ENCODE results near the gene TNFRSF1B.

The TNFRSF1B gene

GRCh38 chr1:12125422-12126355, 41.1 kb upstream of the TNFRSF1B start:
- DNase-seq (ENCODE audit: low spot score) (no peak), ATAC-seq (ENCODE audit: low read depth) (no peak)
- Histone ChIP-seq H3K27me3 (ENCODE audit: insufficient read depth, poor library complexity, severe bottlenecking) (no peaks in the 10 kb centered on the region), H3K4me1 (ENCODE audit: insufficient read depth, poor library complexity, severe bottlenecking) (no peaks in the 10 kb centered on the region), H3K4me3 (ENCODE audit: severe bottlenecking) (no peak overlapping the region), H3K27ac (ENCODE audit: poor library complexity, severe bottlenecking) (no peak overlapping the region), H3K36me3 (ENCODE audit: low read depth) (no peaks in the 10 kb centered on the region), H3K9me3 (ENCODE audit: severe bottlenecking) (no peaks in the 10 kb centered on the region)
- TF ChIP-seq, protein P1, sequence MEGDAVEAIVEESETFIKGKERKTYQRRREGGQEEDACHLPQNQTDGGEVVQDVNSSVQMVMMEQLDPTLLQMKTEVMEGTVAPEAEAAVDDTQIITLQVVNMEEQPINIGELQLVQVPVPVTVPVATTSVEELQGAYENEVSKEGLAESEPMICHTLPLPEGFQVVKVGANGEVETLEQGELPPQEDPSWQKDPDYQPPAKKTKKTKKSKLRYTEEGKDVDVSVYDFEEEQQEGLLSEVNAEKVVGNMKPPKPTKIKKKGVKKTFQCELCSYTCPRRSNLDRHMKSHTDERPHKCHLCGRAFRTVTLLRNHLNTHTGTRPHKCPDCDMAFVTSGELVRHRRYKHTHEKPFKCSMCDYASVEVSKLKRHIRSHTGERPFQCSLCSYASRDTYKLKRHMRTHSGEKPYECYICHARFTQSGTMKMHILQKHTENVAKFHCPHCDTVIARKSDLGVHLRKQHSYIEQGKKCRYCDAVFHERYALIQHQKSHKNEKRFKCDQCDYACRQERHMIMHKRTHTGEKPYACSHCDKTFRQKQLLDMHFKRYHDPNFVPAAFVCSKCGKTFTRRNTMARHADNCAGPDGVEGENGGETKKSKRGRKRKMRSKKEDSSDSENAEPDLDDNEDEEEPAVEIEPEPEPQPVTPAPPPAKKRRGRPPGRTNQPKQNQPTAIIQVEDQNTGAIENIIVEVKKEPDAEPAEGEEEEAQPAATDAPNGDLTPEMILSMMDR (IDR thresholded peaks at IDR 0.05; ENCODE audit: poor library complexity, severe bottlenecking), result no peak

DNA sequence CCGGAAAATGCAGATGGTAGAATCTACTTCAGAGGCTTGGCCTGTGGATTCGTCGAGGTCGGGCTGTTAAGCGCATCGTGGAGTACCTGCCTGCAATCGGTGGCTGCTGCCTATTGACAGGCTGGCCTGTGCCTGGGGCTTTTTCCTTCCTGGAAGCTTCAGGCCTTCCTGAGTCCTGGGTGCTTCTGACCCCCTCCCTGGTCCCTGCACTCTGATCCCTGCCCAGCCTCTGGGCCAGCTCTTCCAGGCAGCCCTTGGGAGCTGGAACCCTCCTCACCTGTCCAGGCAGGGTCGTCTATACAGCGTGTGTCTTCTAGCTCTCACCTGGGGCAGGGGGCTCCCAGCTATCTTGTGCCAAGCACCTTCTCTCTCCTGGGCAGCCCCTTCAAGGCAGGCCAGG, 40.0 kb upstream of the TNFRSF1B start:
- Histone ChIP-seq H3K9me3 (ENCODE audit: severe bottlenecking) (no peaks in the 10 kb centered on the region), H3K36me3 (ENCODE audit: low read depth) (no peaks in the 10 kb centered on the region), H3K4me1 (ENCODE audit: insufficient read depth, poor library complexity, severe bottlenecking) (peaks cover 2% of the 10 kb centered on the region), H3K27ac (ENCODE audit: poor library complexity, severe bottlenecking) (no peak overlapping the region), H3K27me3 (ENCODE audit: insufficient read depth, poor library complexity, severe bottlenecking) (no peaks in the 10 kb centered on the region), H3K4me3 (ENCODE audit: severe bottlenecking) (no peak overlapping the region)
- TF ChIP-seq, protein P1 (IDR thresholded peaks at IDR 0.05; ENCODE audit: poor library complexity, severe bottlenecking), result no peak
- DNase-seq (ENCODE audit: low spot score), result no peak
- no peak; the same call in 2 of the 3 replicates for ATAC-seq (ENCODE audit: low read depth)

DNA sequence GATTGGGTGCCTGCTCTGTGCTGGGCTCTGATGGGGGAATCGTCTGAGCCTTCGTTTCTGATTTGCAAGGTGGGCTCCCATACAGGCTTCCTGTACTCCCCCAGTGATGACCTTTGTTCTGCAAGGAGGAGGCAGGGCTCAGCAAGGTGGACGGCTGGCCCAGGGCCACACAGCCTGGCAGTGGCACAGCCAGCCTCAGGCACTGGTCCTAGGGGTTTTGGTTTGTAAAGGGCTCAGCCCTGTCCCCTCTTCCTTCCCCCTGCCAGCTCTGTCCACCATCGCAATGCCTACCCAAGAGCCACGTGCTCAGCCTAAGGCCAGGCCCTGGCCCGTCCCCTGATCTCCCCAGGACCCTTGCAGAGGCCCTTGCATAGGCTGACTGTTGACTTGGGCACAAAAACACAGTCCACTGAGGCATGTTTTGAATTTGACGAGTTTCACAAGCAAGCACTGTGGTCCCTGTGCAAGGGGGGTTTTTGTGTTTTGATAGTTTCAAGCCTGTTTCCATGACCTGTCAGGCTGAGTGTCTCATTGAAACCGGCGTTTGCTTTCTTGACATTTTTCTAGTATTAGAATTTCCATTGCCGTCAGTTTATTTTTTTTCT, 39.5 kb upstream of the TNFRSF1B start:
- H3K36me3 ChIP-seq (ENCODE audit: low read depth), result no peaks in the 10 kb centered on the region
- no peak overlapping the region for H3K27ac ChIP-seq (ENCODE audit: poor library complexity, severe bottlenecking)
- ATAC-seq (ENCODE audit: low read depth) (no peak), DNase-seq (ENCODE audit: low spot score) (no peak)
- H3K27me3 ChIP-seq (ENCODE audit: insufficient read depth, poor library complexity, severe bottlenecking), result no peaks in the 10 kb centered on the region
- TF ChIP-seq, protein P1 (IDR thresholded peaks at IDR 0.05; ENCODE audit: poor library complexity, severe bottlenecking), result no peak
- H3K4me1 ChIP-seq (ENCODE audit: insufficient read depth, poor library complexity, severe bottlenecking), result peaks cover 5% of the 10 kb centered on the region
- no peaks in the 10 kb centered on the region for H3K9me3 ChIP-seq (ENCODE audit: severe bottlenecking)
- H3K4me3 ChIP-seq (ENCODE audit: severe bottlenecking), result no peak overlapping the region

DNA sequence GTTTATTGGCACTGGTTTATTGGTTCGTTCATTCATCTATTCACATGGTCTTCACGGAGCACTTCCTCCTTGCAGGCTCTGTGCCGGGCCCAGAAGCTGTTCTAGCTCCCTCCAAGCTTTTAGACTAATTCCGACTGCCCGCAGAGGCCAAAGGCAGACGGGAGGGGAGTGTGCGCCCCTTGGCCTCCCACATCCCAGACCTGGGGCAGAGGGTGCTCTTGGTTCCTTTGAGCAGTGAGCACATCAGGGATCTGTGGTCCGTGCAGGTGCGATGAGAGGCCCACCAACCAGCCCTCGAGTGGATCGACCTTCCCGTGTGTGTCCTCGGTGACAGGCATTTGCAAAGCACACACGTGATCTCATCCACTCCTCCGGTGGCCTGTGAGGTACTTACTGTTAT, 38.7 kb upstream of the TNFRSF1B start:
- H3K27ac ChIP-seq (ENCODE audit: poor library complexity, severe bottlenecking), result no peak overlapping the region
- H3K27me3 ChIP-seq (ENCODE audit: insufficient read depth, poor library complexity, severe bottlenecking), result no peaks in the 10 kb centered on the region
- no peak overlapping the region for H3K4me3 ChIP-seq (ENCODE audit: severe bottlenecking)
- DNase-seq (ENCODE audit: low spot score) (no peak), ATAC-seq (ENCODE audit: low read depth) (no peak)
- H3K36me3 ChIP-seq (ENCODE audit: low read depth), result no peaks in the 10 kb centered on the region
- no peaks in the 10 kb centered on the region for H3K9me3 ChIP-seq (ENCODE audit: severe bottlenecking)
- peaks cover 12% of the 10 kb centered on the region for H3K4me1 ChIP-seq (ENCODE audit: insufficient read depth, poor library complexity, severe bottlenecking)
- TF ChIP-seq, protein P1 (IDR thresholded peaks at IDR 0.05; ENCODE audit: poor library complexity, severe bottlenecking), result no peak

All from RWPE2 (cell line).